Measurements from ENCODE around the gene ROMO1. TPM values are rescaled to one million over a fixed set of nuclear protein-coding genes. Genes with fewer than 3 reads are reported as not detected.

ROMO1 gene
- 511 TPM for polyA plus RNA-seq (2013, experiment 1 of 2)
- 508 TPM for polyA plus RNA-seq (2013, experiment 2 of 2)

DNA sequence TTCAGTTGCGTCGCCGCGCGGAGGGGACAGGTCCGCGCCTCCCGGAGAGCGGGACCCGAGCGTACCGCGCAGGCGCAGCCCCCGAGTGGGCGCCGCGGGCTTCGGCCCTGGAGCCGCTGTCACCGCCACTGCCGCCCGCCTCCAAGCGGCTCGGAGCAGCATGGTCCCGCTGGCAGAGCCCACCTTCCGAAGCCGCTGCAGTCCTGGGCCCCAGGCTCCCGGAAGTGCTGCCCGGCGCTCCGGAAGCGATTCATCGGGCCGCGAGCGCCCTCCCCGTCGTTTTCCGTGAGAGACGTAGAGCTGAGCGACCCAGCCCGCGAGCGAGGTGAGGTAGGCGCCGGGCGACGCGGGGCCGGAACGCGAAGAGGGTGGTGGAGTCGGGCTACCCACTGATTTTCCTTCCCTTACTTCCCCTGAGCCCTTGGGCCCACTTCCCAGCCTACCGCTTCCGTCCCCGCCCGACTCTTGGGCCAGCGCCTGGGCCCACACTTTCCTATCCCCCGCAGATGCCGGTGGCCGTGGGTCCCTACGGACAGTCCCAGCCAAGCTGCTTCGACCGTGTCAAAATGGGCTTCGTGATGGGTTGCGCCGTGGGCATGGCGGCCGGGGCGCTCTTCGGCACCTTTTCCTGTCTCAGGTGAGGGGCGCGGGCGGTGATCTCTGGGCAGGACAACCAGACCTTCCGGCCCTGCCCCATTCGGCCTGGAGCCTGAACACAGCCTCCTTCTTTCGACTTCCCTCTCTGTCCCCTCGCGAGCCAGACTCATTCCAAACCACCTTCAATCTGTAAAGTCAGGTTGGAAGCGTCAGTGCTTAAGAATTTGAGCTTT lies at the start of gene ROMO1, which contains the start of gene NFS1:
ROMO1 (plus strand) TSS at position 279 of the 830 bp plus-strand sequence; CDS start at position 507, 228 bp downstream.
NFS1 (minus strand) TSS at position 226 of the 830 bp plus-strand sequence; CDS start at position 162, 64 bp downstream.
- Histone ChIP-seq H3K23ac (ENCODE audit: low read length) (no peak within 1 kb of the TSS), H3K4ac (ENCODE audit: low read depth, low read length) (peak within 1 kb of the TSS; percentile 87), H3K27me3 (ENCODE audit: insufficient read depth, low read length, poor library complexity) (no peaks in the 10 kb centered on the region)

DNA sequence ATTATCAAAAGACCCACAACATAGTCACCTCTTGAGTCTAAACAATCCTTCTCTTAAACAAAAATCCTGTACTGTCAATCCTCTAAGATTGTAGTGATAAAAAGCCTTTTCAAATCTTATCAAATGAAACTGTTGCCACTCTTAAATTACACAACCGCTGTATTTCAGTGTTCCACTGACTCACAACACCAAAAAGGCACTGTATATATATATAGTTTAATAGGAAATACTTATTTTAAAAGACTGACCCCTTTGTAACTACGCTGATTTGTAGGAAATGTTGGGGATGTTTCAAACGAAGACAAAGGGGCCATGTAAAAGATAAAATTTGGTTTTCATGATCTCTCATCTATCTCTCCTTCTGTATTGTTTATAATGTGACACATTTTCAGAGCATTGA lies 48.6 kb upstream of the ROMO1 start:
- Histone ChIP-seq H3K4ac (ENCODE audit: low read depth, low read length) (no peak overlapping the region), H2BK15ac (replicated peaks; ENCODE audit: low read depth) (no peak overlapping the region), H3K9ac (ENCODE audit: low read length) (no peak overlapping the region), H3K18ac (ENCODE audit: low read length) (no peak overlapping the region), H3K27me3 (ENCODE audit: insufficient read depth, low read length, poor library complexity) (no peaks in the 10 kb centered on the region), H3K56ac (ENCODE audit: low read length) (no peak overlapping the region), H3K79me2 (ENCODE audit: control insufficient read depth, insufficient read depth, low read length) (peaks cover 65% of the 10 kb centered on the region), H3K4me2 (ENCODE audit: low read length) (no peak overlapping the region), H3K36me3 (ENCODE audit: control insufficient read depth, insufficient read depth, low read length) (peaks cover 11% of the 10 kb centered on the region), H3K23ac (ENCODE audit: low read length) (no peak overlapping the region), H2BK5ac (ENCODE audit: low read length) (no peak overlapping the region), H3K4me1 (ENCODE audit: control insufficient read depth, low read depth, low read length) (no peaks in the 10 kb centered on the region), H2BK120ac (ENCODE audit: low read depth, low read length) (no peak overlapping the region), H4K5ac (ENCODE audit: low read length) (no peak overlapping the region), H4K8ac (ENCODE audit: low read depth, low read length) (no peak overlapping the region), H3K27ac (ENCODE audit: low read depth, low read length) (no peak overlapping the region), H2AK5ac (ENCODE audit: low read length) (no peak overlapping the region), H3K79me1 (ENCODE audit: low read length) (peaks cover 20% of the 10 kb centered on the region), H3K4me3 (ENCODE audit: low read length) (no peak overlapping the region)
- WGBS (ENCODE audit: extremely low coverage, insufficient coverage, low lambda C conversion rate) = no CpG with 5 or more reads among the region's 3 CpGs
- DNase-seq = no peak

More for the DNA sequence above, at the start of gene ROMO1, which contains the start of gene NFS1:
- Histone ChIP-seq H3K27ac (ENCODE audit: low read depth, low read length) (peak within 1 kb of the TSS; percentile 83), H3K79me2 (ENCODE audit: control insufficient read depth, insufficient read depth, low read length) (peaks cover 1% of the 10 kb centered on the region), H3K9ac (ENCODE audit: low read length) (peak within 1 kb of the TSS; percentile 98), H3K79me1 (ENCODE audit: low read length) (peaks cover 2% of the 10 kb centered on the region), H3K18ac (ENCODE audit: low read length) (peak within 1 kb of the TSS; percentile 15), H2BK120ac (ENCODE audit: low read depth, low read length) (no peak within 1 kb of the TSS), H4K5ac (ENCODE audit: low read length) (no peak within 1 kb of the TSS), H4K8ac (ENCODE audit: low read depth, low read length) (no peak within 1 kb of the TSS), H2AK5ac (ENCODE audit: low read length) (no peak within 1 kb of the TSS), H3K4me1 (ENCODE audit: control insufficient read depth, low read depth, low read length) (no peaks in the 10 kb centered on the region), H2BK5ac (ENCODE audit: low read length) (peak within 1 kb of the TSS; percentile 77), H3K56ac (ENCODE audit: low read length) (peak within 1 kb of the TSS; percentile 100), H3K4me3 (ENCODE audit: low read length) (peak within 1 kb of the TSS; percentile 98), H3K36me3 (ENCODE audit: control insufficient read depth, insufficient read depth, low read length) (peaks cover under 1% of the 10 kb centered on the region), H2BK15ac (replicated peaks; ENCODE audit: low read depth) (no peak within 1 kb of the TSS), H3K4me2 (ENCODE audit: low read length) (peak within 1 kb of the TSS; percentile 95)
- DNase-seq = peak; percentile 95
- WGBS (ENCODE audit: extremely low coverage, insufficient coverage, low lambda C conversion rate) = no CpG with 5 or more reads among the region's 81 CpGs

DNA sequence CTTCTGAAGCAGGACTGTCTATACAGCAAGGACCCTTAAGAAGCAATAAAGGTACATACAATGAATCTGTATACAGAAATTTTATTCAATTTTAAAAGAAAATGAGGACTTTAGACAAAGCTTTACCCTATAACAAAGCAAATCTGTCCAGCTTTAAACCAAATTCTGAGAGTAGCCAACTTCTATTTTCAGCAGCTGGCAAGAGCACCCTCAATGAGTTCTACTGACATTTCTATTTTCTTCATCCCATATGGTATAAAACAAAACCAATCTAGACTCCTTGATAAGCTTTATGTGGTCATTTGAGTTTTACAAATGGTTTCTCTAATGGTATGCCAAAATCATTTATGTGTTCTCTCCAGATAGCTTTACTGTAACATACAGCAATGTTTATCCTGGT lies 47.2 kb upstream of the ROMO1 start:
- H2BK5ac ChIP-seq (ENCODE audit: low read length) = no peak overlapping the region
- H4K8ac ChIP-seq (ENCODE audit: low read depth, low read length) = no peak overlapping the region
- H3K23ac ChIP-seq (ENCODE audit: low read length) = no peak overlapping the region
- DNase-seq = no peak
- no peak overlapping the region for H3K4me3 ChIP-seq (ENCODE audit: low read length)
- H3K79me1 ChIP-seq (ENCODE audit: low read length) = peaks cover 13% of the 10 kb centered on the region
- H3K4me1 ChIP-seq (ENCODE audit: control insufficient read depth, low read depth, low read length) = no peaks in the 10 kb centered on the region
- H3K4me2 ChIP-seq (ENCODE audit: low read length) = no peak overlapping the region
- H3K56ac ChIP-seq (ENCODE audit: low read length) = no peak overlapping the region
- no peak overlapping the region for H3K9ac ChIP-seq (ENCODE audit: low read length)
- H4K5ac ChIP-seq (ENCODE audit: low read length) = no peak overlapping the region
- no peak overlapping the region for H3K18ac ChIP-seq (ENCODE audit: low read length)
- no peak overlapping the region for H2BK15ac ChIP-seq (replicated peaks; ENCODE audit: low read depth)
- H2BK120ac ChIP-seq (ENCODE audit: low read depth, low read length) = no peak overlapping the region
- peaks cover 11% of the 10 kb centered on the region for H3K36me3 ChIP-seq (ENCODE audit: control insufficient read depth, insufficient read depth, low read length)
- peaks cover 65% of the 10 kb centered on the region for H3K79me2 ChIP-seq (ENCODE audit: control insufficient read depth, insufficient read depth, low read length)
- H3K4ac ChIP-seq (ENCODE audit: low read depth, low read length) = no peak overlapping the region
- H2AK5ac ChIP-seq (ENCODE audit: low read length) = no peak overlapping the region
- no peaks in the 10 kb centered on the region for H3K27me3 ChIP-seq (ENCODE audit: insufficient read depth, low read length, poor library complexity)
- H3K27ac ChIP-seq (ENCODE audit: low read depth, low read length) = no peak overlapping the region

DNA sequence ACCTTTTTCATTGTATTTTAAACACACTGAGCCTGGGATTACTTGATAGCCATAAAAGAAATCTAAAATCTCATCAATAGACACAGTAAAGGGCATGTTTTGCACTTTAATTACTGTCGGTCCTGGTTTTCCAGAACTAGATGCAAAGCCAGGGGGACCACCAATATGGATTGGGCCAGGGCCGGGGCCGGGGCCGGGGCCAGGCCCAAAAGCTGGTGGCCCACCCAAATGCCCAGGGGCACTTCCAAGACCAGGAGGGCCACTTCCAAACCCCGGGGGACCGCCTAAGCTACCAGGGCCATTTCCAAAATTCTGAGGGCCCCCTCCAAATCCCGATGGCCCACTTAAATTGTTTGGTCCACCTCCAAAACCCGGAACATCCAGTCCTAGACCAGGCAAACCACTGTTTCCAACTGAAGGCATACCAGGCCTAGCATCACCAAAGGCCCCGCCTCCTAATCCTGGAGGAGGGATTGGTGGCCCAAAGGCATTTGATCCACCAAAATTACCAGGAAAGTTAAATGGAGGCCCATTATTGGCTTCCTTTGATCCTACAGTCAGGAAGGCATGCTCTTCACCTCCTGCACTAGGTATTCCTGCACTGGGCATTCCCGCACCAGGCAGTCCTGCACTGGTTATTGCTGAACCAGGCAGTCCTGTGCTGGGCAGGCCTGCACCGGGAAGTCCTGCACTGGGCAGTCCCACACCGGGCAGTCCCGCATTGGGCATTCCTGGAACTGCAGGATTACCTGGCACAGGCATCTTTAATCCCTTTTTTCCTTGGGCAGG lies 46.4 kb upstream of the ROMO1 start:
- WGBS (ENCODE audit: extremely low coverage, insufficient coverage, low lambda C conversion rate) = no CpG with 5 or more reads among the region's 13 CpGs
- DNase-seq = no peak

DNA sequence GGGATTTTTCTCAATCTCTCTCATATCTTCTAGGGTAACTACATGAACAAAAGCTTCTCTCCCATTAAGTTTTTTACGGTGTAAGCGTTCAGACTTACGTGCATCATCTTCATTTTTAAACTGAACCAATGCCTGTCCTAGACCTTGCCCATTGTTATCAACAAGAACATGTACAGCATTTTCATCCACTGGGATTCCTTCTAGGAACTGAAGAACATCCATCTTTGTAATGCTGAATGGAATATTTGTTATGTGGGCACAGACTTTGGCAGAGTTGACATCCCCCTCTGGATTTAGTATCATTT lies 45.8 kb upstream of the ROMO1 start:
- WGBS (ENCODE audit: extremely low coverage, insufficient coverage, low lambda C conversion rate) = no CpG with 5 or more reads among the region's 3 CpGs
- H3K79me2 ChIP-seq (ENCODE audit: control insufficient read depth, insufficient read depth, low read length) = peaks cover 69% of the 10 kb centered on the region
- H3K36me3 ChIP-seq (ENCODE audit: control insufficient read depth, insufficient read depth, low read length) = peaks cover 11% of the 10 kb centered on the region
- no peak overlapping the region for H4K8ac ChIP-seq (ENCODE audit: low read depth, low read length)
- no peak overlapping the region for H4K5ac ChIP-seq (ENCODE audit: low read length)
- DNase-seq = no peak
- no peak overlapping the region for H3K56ac ChIP-seq (ENCODE audit: low read length)
- H3K23ac ChIP-seq (ENCODE audit: low read length) = no peak overlapping the region
- no peak overlapping the region for H3K9ac ChIP-seq (ENCODE audit: low read length)
- no peak overlapping the region for H3K4me3 ChIP-seq (ENCODE audit: low read length)
- peaks cover 11% of the 10 kb centered on the region for H3K79me1 ChIP-seq (ENCODE audit: low read length)
- H3K27me3 ChIP-seq (ENCODE audit: insufficient read depth, low read length, poor library complexity) = no peaks in the 10 kb centered on the region
- H2BK15ac ChIP-seq (replicated peaks; ENCODE audit: low read depth) = no peak overlapping the region
- H2BK120ac ChIP-seq (ENCODE audit: low read depth, low read length) = no peak overlapping the region
- no peak overlapping the region for H3K27ac ChIP-seq (ENCODE audit: low read depth, low read length)
- no peak overlapping the region for H3K4me2 ChIP-seq (ENCODE audit: low read length)
- no peaks in the 10 kb centered on the region for H3K4me1 ChIP-seq (ENCODE audit: control insufficient read depth, low read depth, low read length)
- no peak overlapping the region for H3K18ac ChIP-seq (ENCODE audit: low read length)
- no peak overlapping the region for H2BK5ac ChIP-seq (ENCODE audit: low read length)
- no peak overlapping the region for H2AK5ac ChIP-seq (ENCODE audit: low read length)
- no peak overlapping the region for H3K4ac ChIP-seq (ENCODE audit: low read depth, low read length)

More for the DNA sequence above, 46.4 kb upstream of the ROMO1 start:
- Histone ChIP-seq H3K23ac (ENCODE audit: low read length) (no peak overlapping the region), H3K4ac (ENCODE audit: low read depth, low read length) (no peak overlapping the region), H3K4me2 (ENCODE audit: low read length) (no peak overlapping the region), H3K4me3 (ENCODE audit: low read length) (no peak overlapping the region), H2BK15ac (replicated peaks; ENCODE audit: low read depth) (no peak overlapping the region), H2AK5ac (ENCODE audit: low read length) (no peak overlapping the region), H3K36me3 (ENCODE audit: control insufficient read depth, insufficient read depth, low read length) (peaks cover 11% of the 10 kb centered on the region), H3K79me2 (ENCODE audit: control insufficient read depth, insufficient read depth, low read length) (peaks cover 68% of the 10 kb centered on the region), H2BK120ac (ENCODE audit: low read depth, low read length) (no peak overlapping the region), H2BK5ac (ENCODE audit: low read length) (no peak overlapping the region), H3K79me1 (ENCODE audit: low read length) (peaks cover 11% of the 10 kb centered on the region), H3K18ac (ENCODE audit: low read length) (no peak overlapping the region), H3K27ac (ENCODE audit: low read depth, low read length) (no peak overlapping the region), H3K9ac (ENCODE audit: low read length) (no peak overlapping the region), H4K8ac (ENCODE audit: low read depth, low read length) (no peak overlapping the region), H3K56ac (ENCODE audit: low read length) (no peak overlapping the region), H4K5ac (ENCODE audit: low read length) (no peak overlapping the region), H3K27me3 (ENCODE audit: insufficient read depth, low read length, poor library complexity) (no peaks in the 10 kb centered on the region), H3K4me1 (ENCODE audit: control insufficient read depth, low read depth, low read length) (no peaks in the 10 kb centered on the region)

Data from mesendoderm (in vitro differentiated cells).